IPS DF 6.9 (cell line): ENCODE results near the gene SPNS3.

Experiments used
- DNase-seq: peaks from one replicate; pipeline ENCODE4 v3.0.0-alpha.2; 2013; ENCODE audit warnings: low read depth, low spot score
- H3K27ac ChIP-seq: one replicate; pipeline ENCODE4 v1.5.1; 2013; ENCODE audit warnings: low read length, control low read depth
- H3K27me3 ChIP-seq: 2 replicates; pipeline ENCODE4 v1.6.1; 2013; ENCODE audit warnings: mild to moderate bottlenecking, low read length; ENCODE audit not compliant: control insufficient read depth, insufficient read depth
- H3K36me3 ChIP-seq: 2 replicates; pipeline ENCODE4 v1.6.1; 2013; ENCODE audit warnings: low read length; ENCODE audit not compliant: control insufficient read depth, insufficient read depth
- H3K4me1 ChIP-seq: 2 replicates; pipeline ENCODE4 v1.6.1; 2013; ENCODE audit warnings: low read length; ENCODE audit not compliant: control insufficient read depth, insufficient read depth
- H3K4me3 ChIP-seq: 2 replicates; pipeline ENCODE4 v1.5.1; 2013; ENCODE audit warnings: mild to moderate bottlenecking, low read length
- H3K9me3 ChIP-seq: 2 replicates; pipeline ENCODE4 v1.6.1; 2013; ENCODE audit warnings: low read length, inconsistent platforms; ENCODE audit not compliant: control insufficient read depth, insufficient read depth
- WGBS: extraction: QIAGEN DNeasy Blood & Tissue Kit; methylation state at CpG from one replicate; pipeline ENCODE4 v1.1.7; 2013; ENCODE audit warnings: mixed read lengths, missing lambda C conversion rate; ENCODE audit not compliant: insufficient read length, insufficient coverage; 5-methylcytosine and 5-hydroxymethylcytosine counted together

The SPNS3 gene

DNA sequence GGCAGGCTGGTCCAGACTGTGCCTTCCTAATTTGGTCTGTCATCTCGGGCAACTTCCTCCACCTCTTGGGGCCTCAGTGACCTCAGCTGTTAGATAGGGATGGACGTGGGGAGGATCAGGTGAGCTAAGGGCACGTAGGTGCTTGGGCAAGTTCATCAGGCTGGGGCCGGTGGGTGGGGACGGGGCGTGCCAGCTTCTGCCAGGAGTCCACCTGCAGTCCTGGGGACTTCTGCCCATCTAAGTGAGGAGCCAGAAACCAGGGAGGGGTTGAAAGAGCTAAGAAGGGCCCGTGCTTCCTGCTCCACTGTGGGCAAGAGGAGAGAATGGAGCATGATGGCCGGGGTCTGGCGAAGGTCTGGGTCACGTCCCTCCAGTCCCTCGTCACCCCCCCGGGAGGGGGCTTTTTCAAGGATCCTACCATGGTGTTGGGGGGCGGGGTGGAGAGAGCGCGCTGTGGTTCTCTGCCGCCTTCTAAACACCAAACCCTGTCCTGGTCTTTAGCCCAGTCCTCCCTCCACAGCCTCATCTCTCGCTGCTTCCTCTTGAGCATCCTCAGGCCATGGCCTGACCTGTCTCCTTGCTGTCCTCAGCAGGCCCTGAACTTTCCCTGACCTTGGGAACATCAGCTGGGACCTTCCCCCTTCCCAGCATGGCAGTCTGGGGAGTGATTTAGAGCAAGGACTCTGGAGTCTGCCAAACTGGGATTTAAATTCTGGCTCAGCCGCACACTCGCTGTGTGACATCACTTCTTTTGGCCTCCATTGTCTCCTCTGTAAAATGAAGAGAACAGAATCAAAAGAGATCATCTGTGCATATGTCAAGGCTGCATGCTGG is 86.5 kb downstream of the SPNS3 start:
- H3K9me3 ChIP-seq = no peaks in the 10 kb centered on the region
- H3K4me1 ChIP-seq = no peaks in the 10 kb centered on the region
- H3K36me3 ChIP-seq = no peaks in the 10 kb centered on the region
- H3K4me3 ChIP-seq = no peak overlapping the region
- no peak for DNase-seq
- no peak overlapping the region for H3K27ac ChIP-seq
- WGBS = no CpG with 5 or more reads among the region's 19 CpGs
- H3K27me3 ChIP-seq = no peaks in the 10 kb centered on the region

DNA sequence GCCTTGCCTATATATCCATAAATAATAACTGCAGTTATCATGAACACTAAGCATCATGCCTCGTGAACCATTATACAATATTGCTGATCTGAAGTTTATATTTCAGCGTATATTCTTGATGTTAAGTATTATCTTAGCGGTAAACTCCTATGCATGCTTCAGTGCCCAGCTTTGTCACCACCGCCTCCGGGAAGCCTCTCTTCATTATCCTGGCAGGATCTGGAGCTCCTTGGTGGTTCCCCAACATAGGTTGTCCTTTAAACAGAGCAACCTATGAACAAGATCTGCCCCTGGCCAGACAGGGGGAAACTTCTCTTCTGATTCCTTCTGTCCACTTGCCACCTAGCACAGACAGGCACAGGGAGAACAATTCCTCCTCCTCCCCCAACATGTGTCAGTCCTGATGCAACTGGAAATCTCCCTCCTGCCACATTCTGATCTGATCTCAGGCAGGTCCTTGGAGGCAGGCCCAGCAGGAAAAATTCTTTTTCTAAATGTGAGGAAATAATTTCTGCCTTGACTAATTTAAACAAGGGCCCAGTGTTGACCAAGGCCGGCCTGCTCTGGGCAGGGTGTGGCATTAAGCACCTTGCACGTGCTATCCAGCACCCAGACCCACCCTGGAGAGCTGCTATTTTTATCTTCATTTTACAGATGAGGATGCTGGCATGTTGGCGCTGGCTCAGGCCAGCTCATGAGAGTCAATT is 87.3 kb downstream of the SPNS3 start:
- Histone ChIP-seq H3K9me3 (no peaks in the 10 kb centered on the region), H3K27me3 (no peaks in the 10 kb centered on the region; the same call in 1 of the 2 replicates), H3K4me1 (no peaks in the 10 kb centered on the region), H3K4me3 (no peak overlapping the region), H3K36me3 (no peaks in the 10 kb centered on the region), H3K27ac (no peak overlapping the region)
- no peak for DNase-seq
- no CpG with 5 or more reads among the region's 8 CpGs for WGBS

GRCh38 chr17:4522661-4523060 is 88.9 kb downstream of the SPNS3 start:
- H3K36me3 ChIP-seq = no peaks in the 10 kb centered on the region
- H3K27ac ChIP-seq = no peak overlapping the region
- H3K27me3 ChIP-seq = no peaks in the 10 kb centered on the region; the same call in 1 of the 2 replicates
- no peak for DNase-seq
- no peak overlapping the region for H3K4me3 ChIP-seq
- H3K9me3 ChIP-seq = no peaks in the 10 kb centered on the region
- WGBS = no CpG with 5 or more reads among the region's 6 CpGs
- no peaks in the 10 kb centered on the region for H3K4me1 ChIP-seq

- H3K4me3 ChIP-seq = no peak overlapping the region
- H3K36me3 ChIP-seq = no peaks in the 10 kb centered on the region
- no peaks in the 10 kb centered on the region for H3K4me1 ChIP-seq
- DNase-seq = no peak
- H3K27ac ChIP-seq = no peak overlapping the region
- WGBS = no CpG with 5 or more reads among the region's 8 CpGs
- no peaks in the 10 kb centered on the region; the same call in 1 of the 2 replicates for H3K27me3 ChIP-seq
- no peaks in the 10 kb centered on the region for H3K9me3 ChIP-seq
These were observed 90.2 kb downstream of the SPNS3 start for GRCh38 chr17:4523946-4524345.

- WGBS = no CpG with 5 or more reads among the region's 11 CpGs
- no peak for DNase-seq
- no peaks in the 10 kb centered on the region for H3K4me1 ChIP-seq
These were observed 92.1 kb downstream of the SPNS3 start for GRCh38 chr17:4525691-4526397.

GRCh38 chr17:4527134-4527533 is 93.4 kb downstream of the SPNS3 start:
- Histone ChIP-seq H3K27me3 (no peaks in the 10 kb centered on the region; the same call in 1 of the 2 replicates), H3K4me1 (no peaks in the 10 kb centered on the region), H3K4me3 (no peak overlapping the region), H3K36me3 (no peaks in the 10 kb centered on the region), H3K9me3 (no peaks in the 10 kb centered on the region), H3K27ac (no peak overlapping the region)
- WGBS = no CpG with 5 or more reads among the region's 1 CpG
- no peak for DNase-seq

More at GRCh38 chr17:4525691-4526397, 92.1 kb downstream of the SPNS3 start:
- Histone ChIP-seq H3K36me3 (no peaks in the 10 kb centered on the region), H3K4me3 (no peak overlapping the region), H3K9me3 (no peaks in the 10 kb centered on the region), H3K27me3 (no peaks in the 10 kb centered on the region; the same call in 1 of the 2 replicates), H3K27ac (no peak overlapping the region)

GRCh38 chr17:4527566-4528125 is 93.9 kb downstream of the SPNS3 start:
- Histone ChIP-seq H3K4me3 (no peak overlapping the region), H3K9me3 (no peaks in the 10 kb centered on the region), H3K27me3 (no peaks in the 10 kb centered on the region; the same call in 1 of the 2 replicates), H3K27ac (no peak overlapping the region), H3K4me1 (no peaks in the 10 kb centered on the region), H3K36me3 (no peaks in the 10 kb centered on the region)
- no peak for DNase-seq
- WGBS = no CpG with 5 or more reads among the region's 12 CpGs

- DNase-seq = no peak
- Histone ChIP-seq H3K36me3 (no peaks in the 10 kb centered on the region), H3K9me3 (no peaks in the 10 kb centered on the region), H3K4me1 (0 out of 2 replicates have a peak, but pooled peaks cover 2% of the 10 kb centered on the region), H3K27ac (no peak overlapping the region), H3K27me3 (no peaks in the 10 kb centered on the region; the same call in 1 of the 2 replicates), H3K4me3 (no peak overlapping the region)
- WGBS = no CpG with 5 or more reads among the region's 13 CpGs
These were observed 95.9 kb downstream of the SPNS3 start for GRCh38 chr17:4529533-4530152.

- WGBS = no CpG with 5 or more reads among the region's 30 CpGs
- Histone ChIP-seq H3K27me3 (no peaks in the 10 kb centered on the region), H3K36me3 (no peaks in the 10 kb centered on the region), H3K27ac (no peak overlapping the region), H3K4me3 (no peak overlapping the region), H3K4me1 (peaks cover 6% of the 10 kb centered on the region), H3K9me3 (no peaks in the 10 kb centered on the region)
- DNase-seq = no peak
These were observed 97.3 kb downstream of the SPNS3 start for GRCh38 chr17:4530799-4531730.
